Esophagus (tissue), 2 donors: ENCODE data around the gene PIGH. TPM values are rescaled to one million over a fixed set of nuclear protein-coding genes. Genes with fewer than 3 reads are reported as not detected.

Experiments
- H3K27ac ChIP-seq, 2 donors: one replicate each; pipeline ENCODE4 v1.5.1; 2013; ENCODE audit warnings: low read depth in 2 of 2, mild to moderate bottlenecking in 2 of 2, inconsistent platforms in 1 of 2, low read length in 1 of 2, moderate library complexity in 1 of 2
- H3K27me3 ChIP-seq, 2 donors: one replicate each; pipeline ENCODE4 v1.6.1; 2013; ENCODE audit warnings: low read length in 2 of 2, control low read depth in 1 of 2, mild to moderate bottlenecking in 1 of 2; ENCODE audit not compliant: insufficient read depth in 2 of 2, control insufficient read depth in 1 of 2
- H3K36me3 ChIP-seq, 2 donors: one replicate each; pipeline ENCODE4 v1.6.1; 2013; ENCODE audit warnings: low read length in 1 of 2; ENCODE audit not compliant: control insufficient read depth in 2 of 2, insufficient read depth in 2 of 2
- H3K4me1 ChIP-seq, 2 donors: one replicate each; pipeline ENCODE4 v1.6.1; 2013; ENCODE audit warnings: low read length in 1 of 2; ENCODE audit not compliant: control insufficient read depth in 2 of 2, insufficient read depth in 2 of 2
- H3K4me3 ChIP-seq, 2 donors: one replicate each; pipeline ENCODE4 v1.5.1; 2013; ENCODE audit warnings: low read length in 2 of 2, mild to moderate bottlenecking in 2 of 2, low read depth in 1 of 2, moderate library complexity in 1 of 2
- H3K9me3 ChIP-seq, 2 donors: one replicate each; pipeline ENCODE4 v1.6.1; 2013; ENCODE audit warnings: mild to moderate bottlenecking in 2 of 2, low read depth in 1 of 2, low read length in 1 of 2, moderate library complexity in 1 of 2; ENCODE audit not compliant: control insufficient read depth in 2 of 2, insufficient read depth in 1 of 2
- WGBS, 2 donors: extraction: QIAGEN DNeasy Blood & Tissue Kit; methylation state at CpG; one replicate each; pipeline ENCODE4 v1.1.7; 2013; 5-methylcytosine and 5-hydroxymethylcytosine counted together
- polyA plus RNA-seq, 2 donors: library from polyadenylated mRNA; stranded (reverse); fragments of 200-250 nt; gene quantifications; one replicate each; pipeline ENCODE4 v1.2.3, GENCODE V29; 2013
- donor health status: healthy with polysubstance abuse.
- donor health status: Bipolar disorder and iron deficiency.

The PIGH gene
- polyA plus RNA-seq, 2 donors, result 16.3 to 17.0 TPM

DNA sequence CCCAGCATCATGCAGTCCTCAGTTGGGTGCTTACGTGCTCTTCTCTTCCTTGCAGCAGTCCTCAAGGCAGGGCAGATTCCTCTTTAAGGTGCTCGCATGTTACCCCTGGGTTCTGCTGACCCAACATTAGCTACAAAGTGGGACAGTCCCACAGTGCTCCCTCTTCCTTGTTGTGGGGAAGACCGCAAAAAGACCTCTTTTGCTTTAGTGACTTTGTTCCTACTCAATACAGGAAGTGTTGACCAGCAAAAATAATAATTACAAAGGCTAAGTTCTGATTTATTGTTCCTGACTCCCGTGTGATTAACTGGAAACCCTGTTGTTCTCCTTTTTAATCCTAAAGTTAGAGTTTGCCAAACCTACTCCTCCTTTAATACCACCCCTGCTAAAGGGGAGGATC is 13.7 kb downstream of the PIGH start:
- H3K4me1 ChIP-seq, result no peaks in the 10 kb centered on the region
- H3K27ac ChIP-seq, result no peak overlapping the region
- H3K9me3 ChIP-seq, result no peaks in the 10 kb centered on the region
- H3K36me3 ChIP-seq, result peaks cover 3 to 14% of the 10 kb centered on the region in 2 donors
- 72 to 74% methylated on average over 4 of the region's 4 CpGs for WGBS, 2 donors
- no peaks in the 10 kb centered on the region for H3K27me3 ChIP-seq
- H3K4me3 ChIP-seq, result no peak overlapping the region

DNA sequence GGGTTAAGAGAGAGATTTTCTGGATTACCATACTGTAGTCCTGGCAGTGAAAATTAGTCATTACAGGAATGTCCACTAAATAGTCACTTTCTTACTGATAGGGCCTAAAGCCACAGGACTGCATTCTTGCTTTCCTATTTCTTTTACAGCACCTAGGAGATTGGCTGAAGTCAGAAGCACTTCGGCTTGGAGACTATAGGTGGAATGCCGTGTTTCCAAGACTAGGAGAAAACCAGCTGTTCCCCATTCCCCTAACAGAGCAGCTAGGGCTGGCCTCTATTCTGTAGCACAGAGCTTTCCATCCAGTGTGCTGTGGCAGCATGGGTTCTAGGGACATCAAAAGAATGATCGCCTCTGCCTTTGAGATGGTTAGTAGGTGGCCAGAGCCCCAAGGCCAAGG is 15.1 kb downstream of the PIGH start:
- Histone ChIP-seq H3K4me1 (no peaks in the 10 kb centered on the region), H3K27me3 (no peaks in the 10 kb centered on the region), H3K4me3 (no peak overlapping the region), H3K27ac (no peak overlapping the region), H3K9me3 (no peaks in the 10 kb centered on the region), H3K36me3 (peaks cover 3 to 10% of the 10 kb centered on the region in 2 donors)
- WGBS, 2 donors, result 91 to 93% methylated on average over 3 of the region's 3 CpGs

DNA sequence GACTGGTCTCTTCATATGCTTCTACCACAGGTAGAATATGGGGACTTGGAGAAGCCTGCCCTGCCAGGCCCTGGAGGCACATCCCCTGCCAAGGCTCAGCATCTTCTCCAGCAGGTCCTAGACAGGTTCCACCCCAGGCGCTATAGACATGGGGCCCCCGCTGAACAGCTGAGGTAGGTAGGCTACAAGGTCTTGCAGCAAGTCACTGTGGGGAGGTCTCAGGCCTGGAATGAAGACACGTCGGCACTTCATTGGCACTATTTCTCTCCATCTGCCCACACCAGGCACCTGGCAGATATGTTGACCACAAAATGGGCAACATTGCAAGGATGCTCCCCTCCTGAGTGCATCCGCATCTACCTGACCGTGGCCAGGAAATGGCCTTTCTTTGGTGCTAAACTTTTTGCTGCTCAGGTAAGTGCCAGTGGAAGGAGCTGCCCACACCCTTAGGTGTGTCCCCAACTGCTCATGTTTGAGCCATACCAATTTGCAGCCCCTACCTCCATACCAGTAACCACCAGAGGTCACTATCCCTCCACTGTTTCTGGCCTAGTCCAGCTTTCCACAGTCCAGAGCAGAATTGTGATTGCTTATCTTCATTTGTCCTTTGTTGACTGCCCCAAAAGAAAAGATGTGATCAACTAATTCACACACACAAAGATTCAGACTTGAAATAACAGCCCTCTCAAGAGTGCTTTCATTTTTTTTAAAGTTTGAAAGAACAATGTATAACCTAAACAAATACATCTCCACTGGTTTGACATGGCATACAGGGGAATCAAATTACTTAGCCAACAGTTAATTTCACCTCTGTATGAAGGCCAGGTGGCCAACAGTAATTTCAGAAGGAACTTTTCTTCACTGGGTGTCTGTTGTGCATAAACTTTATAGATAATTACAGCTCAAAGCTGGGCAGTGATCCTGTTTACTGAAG is 16.1 kb downstream of the PIGH start:
- Histone ChIP-seq H3K27me3 (no peaks in the 10 kb centered on the region), H3K27ac (no peak overlapping the region), H3K4me1 (no peaks in the 10 kb centered on the region), H3K9me3 (no peaks in the 10 kb centered on the region), H3K36me3 (peaks cover 3 to 11% of the 10 kb centered on the region in 2 donors), H3K4me3 (no peak overlapping the region)
- 89 to 93% methylated on average over 6 of the region's 6 CpGs for WGBS, 2 donors

GRCh38 chr14:67582061-67582460 is 18.0 kb downstream of the PIGH start:
- H3K36me3 ChIP-seq, result peaks cover 0 to 15% of the 10 kb centered on the region in 2 donors

DNA sequence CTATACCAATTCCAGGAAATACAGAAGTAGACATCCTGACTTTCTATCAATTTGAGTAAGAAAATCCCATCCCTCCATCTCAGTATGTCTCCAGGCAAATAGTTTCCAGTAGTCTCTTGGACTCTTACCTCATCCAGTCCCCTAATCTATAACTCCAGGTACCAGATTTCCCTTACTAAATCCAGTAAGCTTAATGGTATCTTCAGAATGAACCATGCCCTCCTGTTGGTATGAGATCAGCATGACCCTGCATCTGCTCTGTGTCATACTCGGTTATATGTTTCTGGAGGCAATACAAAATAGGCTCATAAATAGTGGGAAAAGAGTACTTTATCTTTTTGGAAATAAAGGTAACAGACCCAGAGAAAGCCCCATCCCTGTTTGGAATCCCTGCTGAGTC is 18.4 kb downstream of the PIGH start:
- Histone ChIP-seq H3K4me3 (no peak overlapping the region), H3K36me3 (peaks cover 0 to 15% of the 10 kb centered on the region in 2 donors), H3K9me3 (no peaks in the 10 kb centered on the region), H3K27me3 (no peaks in the 10 kb centered on the region), H3K4me1 (no peaks in the 10 kb centered on the region), H3K27ac (no peak overlapping the region)
- 88 to 92% methylated on average over 1 of the region's 1 CpG for WGBS, 2 donors

More at GRCh38 chr14:67582061-67582460, 18.0 kb downstream of the PIGH start:
- Histone ChIP-seq H3K4me1 (no peaks in the 10 kb centered on the region), H3K27me3 (no peaks in the 10 kb centered on the region), H3K27ac (no peak overlapping the region), H3K9me3 (no peaks in the 10 kb centered on the region), H3K4me3 (no peak overlapping the region)
- 86 to 89% methylated on average over 7 of the region's 7 CpGs for WGBS, 2 donors

DNA sequence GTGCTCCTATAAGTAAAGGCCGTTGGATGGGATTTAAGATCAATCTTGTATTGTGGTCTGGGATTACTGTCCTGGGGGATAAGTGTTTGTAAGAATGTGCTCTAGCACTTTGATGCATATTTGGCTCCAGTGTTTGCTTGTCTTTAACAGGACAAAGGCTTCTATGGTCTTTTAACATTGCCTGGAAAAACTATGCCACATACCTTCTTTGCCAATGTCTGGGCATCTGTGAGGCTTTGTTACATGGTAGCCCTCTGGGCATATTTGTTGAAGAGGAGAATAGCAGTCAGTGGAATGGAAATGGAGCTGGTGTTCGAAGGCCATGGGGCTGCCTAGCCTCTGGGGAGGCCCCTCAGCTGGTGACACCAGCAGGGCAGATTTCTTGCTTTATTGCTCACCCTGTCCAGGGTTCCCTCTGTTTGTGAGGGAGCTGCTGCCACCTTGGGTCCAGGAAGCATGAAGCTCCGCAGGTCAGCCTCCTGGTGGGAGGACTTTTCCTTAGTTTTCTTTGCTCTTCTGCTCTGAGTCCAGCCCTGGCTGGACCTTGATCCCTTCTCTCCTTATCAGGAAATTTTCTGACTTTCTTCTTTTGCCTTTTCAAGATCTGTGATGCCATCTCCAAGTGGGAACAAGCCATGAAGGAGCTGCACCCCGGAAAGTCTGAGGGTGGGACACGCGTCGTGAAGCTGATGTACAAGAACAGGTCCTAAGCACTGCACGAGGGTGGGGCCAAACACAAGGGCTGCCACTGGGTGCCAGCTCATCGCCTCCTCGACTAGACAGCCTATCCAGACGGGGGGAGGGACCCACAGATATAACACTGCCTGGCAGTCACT is 19.5 kb downstream of the PIGH start:
- H3K27me3 ChIP-seq, result no peaks in the 10 kb centered on the region
- WGBS, 2 donors, result 77 to 81% methylated on average over 11 of the region's 11 CpGs
- no peaks in the 10 kb centered on the region for H3K9me3 ChIP-seq
- peaks cover 0 to 13% of the 10 kb centered on the region in 2 donors for H3K36me3 ChIP-seq
- no peak overlapping the region for H3K27ac ChIP-seq
- no peak overlapping the region for H3K4me3 ChIP-seq
- peaks cover 0 to 2% of the 10 kb centered on the region in 2 donors for H3K4me1 ChIP-seq

- Histone ChIP-seq H3K27me3 (no peaks in the 10 kb centered on the region), H3K4me1 (peaks cover 0 to 2% of the 10 kb centered on the region in 2 donors), H3K9me3 (no peaks in the 10 kb centered on the region), H3K27ac (no peak overlapping the region), H3K4me3 (no peak overlapping the region), H3K36me3 (peaks cover 0 to 12% of the 10 kb centered on the region in 2 donors)
- 84 to 86% methylated on average over 7 of the region's 7 CpGs for WGBS, 2 donors
Measured at GRCh38 chr14:67579636-67580035, 20.4 kb downstream of the PIGH start.

DNA sequence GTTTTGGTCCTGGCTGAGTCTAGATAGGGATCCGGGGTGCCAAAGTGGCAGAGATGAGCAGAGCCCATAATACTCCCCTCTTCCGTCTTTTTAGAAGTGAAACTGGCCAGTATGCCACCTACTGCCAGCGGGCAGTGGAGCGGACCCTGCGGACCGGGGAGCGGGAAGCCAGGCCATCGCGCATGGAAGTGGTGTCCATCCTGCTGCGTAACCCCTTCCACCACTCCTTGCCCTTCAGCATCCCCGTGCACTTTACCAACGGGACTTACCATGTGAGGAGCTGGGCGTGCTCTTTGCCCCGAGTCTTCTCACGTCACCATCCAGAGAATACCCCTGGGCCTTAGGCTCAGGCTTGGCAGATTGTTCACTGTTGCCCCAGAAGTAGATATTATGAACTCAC is 21.0 kb downstream of the PIGH start:
- peaks cover 0 to 12% of the 10 kb centered on the region in 2 donors for H3K36me3 ChIP-seq
- H3K4me3 ChIP-seq, result no peak overlapping the region
- no peaks in the 10 kb centered on the region for H3K9me3 ChIP-seq
- peaks cover 0 to 2% of the 10 kb centered on the region in 2 donors for H3K4me1 ChIP-seq
- no peaks in the 10 kb centered on the region for H3K27me3 ChIP-seq
- H3K27ac ChIP-seq, result no peak overlapping the region
- 76 to 79% methylated on average over 15 of the region's 15 CpGs for WGBS, 2 donors

DNA sequence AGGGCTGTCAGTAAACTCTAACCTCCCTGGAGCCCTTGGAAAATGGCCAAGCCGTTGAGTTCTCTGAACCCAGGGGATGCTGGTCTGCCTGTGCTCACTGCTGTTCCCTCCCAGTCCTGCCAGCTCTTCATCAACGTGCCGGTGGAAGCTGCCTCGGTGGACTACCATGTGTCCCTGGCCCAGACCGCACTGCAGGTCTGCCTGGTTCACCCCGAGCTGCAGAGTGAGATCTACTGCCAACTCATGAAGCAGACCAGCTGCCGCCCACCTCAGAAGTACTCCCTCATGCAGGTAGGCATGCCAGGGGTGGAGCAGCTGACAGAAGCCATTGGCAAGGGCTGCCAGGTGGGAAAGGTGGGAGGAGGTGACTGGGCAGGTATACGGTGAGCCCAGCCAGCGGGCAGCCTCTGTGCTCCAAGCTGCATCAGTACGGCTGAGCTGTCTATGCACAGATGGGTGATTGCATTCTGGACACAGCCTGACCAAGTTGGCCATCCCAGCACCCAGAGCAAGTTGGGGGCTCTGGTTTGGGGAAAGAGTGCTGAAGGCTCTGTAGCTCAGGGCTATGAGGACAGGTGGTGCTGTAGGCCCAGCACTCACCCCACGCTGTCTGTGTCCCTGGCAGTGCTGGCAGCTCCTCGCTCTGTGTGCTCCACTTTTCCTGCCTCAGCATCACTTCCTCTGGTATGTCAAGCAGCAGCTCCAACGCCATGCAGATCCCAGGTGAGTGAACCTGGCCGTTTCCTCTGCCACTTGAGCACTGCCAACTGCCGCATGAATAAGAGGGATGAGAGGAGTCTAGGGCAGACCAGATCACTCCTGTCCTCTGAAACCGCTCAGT is 21.9 kb downstream of the PIGH start:
- H3K27me3 ChIP-seq, result no peaks in the 10 kb centered on the region
- no peak overlapping the region for H3K4me3 ChIP-seq
- H3K27ac ChIP-seq, result no peak overlapping the region
- 85% methylated on average over 16 of the region's 16 CpGs for WGBS, 2 donors
- no peaks in the 10 kb centered on the region for H3K9me3 ChIP-seq
- peaks cover 0 to 12% of the 10 kb centered on the region in 2 donors for H3K36me3 ChIP-seq
- peaks cover 0 to 2% of the 10 kb centered on the region in 2 donors for H3K4me1 ChIP-seq
